ENCODE results near the gene SDHB. TPM values are rescaled to one million over a fixed set of nuclear protein-coding genes. Genes with fewer than 3 reads are reported as not detected.

Gene SDHB
- total and polyA plus RNA-seq, 2 of the 13 experiments (the other 11 are each of a cell fraction or from before 2014, with no cell fraction given) = 136 to 142 TPM

DNA sequence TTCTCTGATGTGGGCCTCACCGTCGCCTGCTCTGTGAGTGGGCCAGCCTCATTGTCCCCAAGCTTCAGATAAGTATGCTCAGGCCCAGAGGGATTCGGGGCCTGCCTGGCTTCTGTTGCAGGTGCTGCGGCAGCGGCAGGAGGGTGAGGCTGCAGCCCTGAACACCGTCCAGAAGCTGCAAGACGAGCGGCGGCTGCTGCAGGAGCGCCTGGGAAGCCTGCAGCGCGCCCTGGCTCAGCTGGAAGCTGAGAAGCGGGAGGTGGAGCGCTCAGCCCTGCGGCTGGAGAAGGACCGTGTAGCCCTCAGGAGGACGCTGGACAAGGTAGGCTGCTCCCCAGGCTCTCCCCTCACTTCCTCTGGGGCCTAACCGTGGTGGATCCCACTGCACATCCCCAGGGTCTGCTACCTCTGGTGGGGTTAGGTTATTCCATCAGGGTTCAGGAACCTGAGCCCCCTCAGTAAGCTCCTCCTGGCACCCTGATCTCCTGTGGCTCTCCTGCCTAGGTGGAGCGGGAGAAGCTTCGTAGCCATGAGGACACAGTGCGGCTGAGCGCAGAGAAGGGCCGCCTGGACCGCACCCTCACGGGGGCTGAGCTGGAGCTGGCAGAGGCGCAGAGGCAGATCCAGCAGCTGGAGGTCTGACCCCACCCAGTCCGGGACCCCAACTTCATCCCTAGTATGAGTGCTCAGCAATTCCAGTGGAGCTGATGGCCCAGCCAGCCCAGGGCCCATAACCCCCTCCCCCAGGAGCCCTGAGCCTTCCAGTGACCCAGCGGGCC, 83.5 kb downstream of the SDHB start:
- no peak overlapping the region for H3K4me3 ChIP-seq (replicated peaks in 1 of 3; ENCODE audit: insufficient read depth in 1 of 3, low read depth in 2 of 3, low read length in 3 of 3)
- DNase-seq (ENCODE audit: low spot score) = no peak
- H4K20me1 ChIP-seq (ENCODE audit: insufficient read depth, low read length) = no peaks in the 10 kb centered on the region; the same call in 1 of the 2 replicates
- FAIRE-seq = no peak
- 83% methylated on average over 18 of the region's 28 CpGs for WGBS (ENCODE audit: low lambda C conversion rate)
- peaks cover 1 to 4% of the 10 kb centered on the region in 2 experiments; a peak in 2 of 5 replicates for H3K27me3 ChIP-seq (ENCODE audit: control insufficient read depth in 1 of 2, insufficient read depth in 2 of 2, low read length in 2 of 2)
- intact Hi-C loops (cut with micrococcal nuclease; ENCODE audit: unreplicated experiment) (no loop called here), in situ Hi-C loops (cut with HindIII; ENCODE audit: extremely low pct_ligation_motif_present, low pct_unique_long_range_greater_than_20kb) (loop anchor here (25.0 kb wide), 1 partner anchor 267 kb away; the partner anchor contains the start of gene PADI3)
- H3K4me2 ChIP-seq (ENCODE audit: low read depth, low read length) = no peak overlapping the region
- H3K9me3 ChIP-seq (ENCODE audit: low read length) = no peaks in the 10 kb centered on the region
- ATAC-seq = no peak
- no TSS peak for BruUV-seq (replicated peaks)
- no peaks in the 10 kb centered on the region for H3K36me3 ChIP-seq (replicated peaks in 1 of 2; ENCODE audit: control insufficient read depth in 1 of 2, insufficient read depth in 2 of 2, low read length in 2 of 2)
- ChIA-PET POLR2A (no interaction called here), CTCF (ENCODE audit: low intra/inter-chr PET ratio, low total read pairs) (no interaction called here)
- H3K4me1 ChIP-seq (ENCODE audit: insufficient read depth, low read length) = no peaks in the 10 kb centered on the region
- no peak overlapping the region for H3K9ac ChIP-seq (ENCODE audit: insufficient read depth, low read depth, low read length)
- no peak for TF ChIP-seq ZNF264 (CRISPR knock-in tag; IDR thresholded peaks at IDR 0.05)
- TF ChIP-seq MLLT10 (CRISPR knock-in tag; IDR thresholded peaks at IDR 0.05) = no peak
- TF ChIP-seq, protein P1, sequence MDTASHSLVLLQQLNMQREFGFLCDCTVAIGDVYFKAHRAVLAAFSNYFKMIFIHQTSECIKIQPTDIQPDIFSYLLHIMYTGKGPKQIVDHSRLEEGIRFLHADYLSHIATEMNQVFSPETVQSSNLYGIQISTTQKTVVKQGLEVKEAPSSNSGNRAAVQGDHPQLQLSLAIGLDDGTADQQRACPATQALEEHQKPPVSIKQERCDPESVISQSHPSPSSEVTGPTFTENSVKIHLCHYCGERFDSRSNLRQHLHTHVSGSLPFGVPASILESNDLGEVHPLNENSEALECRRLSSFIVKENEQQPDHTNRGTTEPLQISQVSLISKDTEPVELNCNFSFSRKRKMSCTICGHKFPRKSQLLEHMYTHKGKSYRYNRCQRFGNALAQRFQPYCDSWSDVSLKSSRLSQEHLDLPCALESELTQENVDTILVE (CRISPR knock-in tag; IDR thresholded peaks at IDR 0.05) = no peak
- TF ChIP-seq ELF4 (CRISPR knock-in tag; IDR thresholded peaks at IDR 0.05; ENCODE audit: borderline replicate concordance) = no peak
- TF ChIP-seq RELA (CRISPR knock-in tag; IDR thresholded peaks at IDR 0.05) = no peak
- no peak for TF ChIP-seq SMAD9 (CRISPR knock-in tag; IDR thresholded peaks at IDR 0.05)
- TF ChIP-seq CC2D1A (CRISPR knock-in tag; IDR thresholded peaks at IDR 0.05) = no peak
- TF ChIP-seq NCOR1 (IDR thresholded peaks at IDR 0.05; ENCODE audit: borderline replicate concordance, low read length) = no peak
- TF ChIP-seq SMARCC2 (IDR thresholded peaks at IDR 0.05) = no peak
- H2AFZ ChIP-seq (ENCODE audit: low read length) = no peak overlapping the region
- no peaks in the 10 kb centered on the region for H3K79me2 ChIP-seq (ENCODE audit: insufficient read depth, low read length)
- no peak overlapping the region for H3K27ac ChIP-seq (ENCODE audit: extremely low read length, insufficient read depth, low read length)

Measured in HepG2 (cell line).